NCI-H1105 (cell line): Measurements from ENCODE around the gene KRTAP1-5.
"Not testable (repeated sequence)": the region's sequence is repeated elsewhere in the genome, so short reads cannot be mapped to it uniquely, and the experiment has no call there.

Experiments used
- DNase-seq: peaks from one replicate; lab custom pipeline; 2025; lab: John Stamatoyannopoulos, UW

KRTAP1-5 gene, protein sequence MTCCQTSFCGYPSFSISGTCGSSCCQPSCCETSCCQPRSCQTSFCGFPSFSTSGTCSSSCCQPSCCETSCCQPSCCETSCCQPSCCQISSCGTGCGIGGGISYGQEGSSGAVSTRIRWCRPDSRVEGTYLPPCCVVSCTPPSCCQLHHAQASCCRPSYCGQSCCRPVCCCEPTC

DNA sequence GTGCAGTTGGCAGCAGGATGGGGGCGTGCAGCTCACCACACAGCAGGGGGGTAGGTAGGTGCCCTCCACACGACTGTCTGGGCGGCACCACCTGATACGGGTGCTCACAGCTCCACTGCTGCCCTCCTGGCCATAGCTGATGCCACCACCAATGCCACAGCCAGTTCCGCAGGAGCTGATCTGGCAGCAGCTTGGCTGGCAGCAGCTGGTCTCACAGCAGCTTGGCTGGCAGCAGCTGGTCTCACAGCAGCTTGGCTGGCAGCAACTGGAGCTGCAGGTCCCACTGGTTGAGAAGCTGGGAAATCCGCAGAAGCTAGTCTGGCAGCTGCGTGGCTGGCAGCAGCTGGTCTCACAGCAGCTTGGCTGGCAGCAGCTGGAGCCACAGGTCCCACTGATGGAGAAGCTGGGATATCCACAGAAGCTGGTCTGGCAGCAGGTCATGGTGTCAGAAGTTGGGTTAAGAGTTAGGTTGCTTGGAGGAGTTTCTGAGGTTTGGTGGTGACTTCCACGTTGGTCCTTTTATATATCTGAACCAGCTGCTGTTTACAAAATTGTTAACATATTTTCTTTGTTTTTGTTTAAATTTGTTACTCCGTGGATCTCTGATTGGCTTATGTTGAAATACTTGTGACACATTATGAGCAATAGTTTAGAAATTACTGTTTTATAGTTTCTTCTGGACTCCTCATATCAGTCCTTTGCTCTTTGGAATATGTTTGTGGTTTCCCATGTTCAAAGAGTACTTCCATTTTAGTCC lies at the start of gene KRTAP1-5:
Gene KRTAP1-5, minus strand, starts transcription at position 494 of the 757 bp plus-strand sequence. Its CDS starts 53 bp downstream, at position 441.
- no peak for DNase-seq

DNA sequence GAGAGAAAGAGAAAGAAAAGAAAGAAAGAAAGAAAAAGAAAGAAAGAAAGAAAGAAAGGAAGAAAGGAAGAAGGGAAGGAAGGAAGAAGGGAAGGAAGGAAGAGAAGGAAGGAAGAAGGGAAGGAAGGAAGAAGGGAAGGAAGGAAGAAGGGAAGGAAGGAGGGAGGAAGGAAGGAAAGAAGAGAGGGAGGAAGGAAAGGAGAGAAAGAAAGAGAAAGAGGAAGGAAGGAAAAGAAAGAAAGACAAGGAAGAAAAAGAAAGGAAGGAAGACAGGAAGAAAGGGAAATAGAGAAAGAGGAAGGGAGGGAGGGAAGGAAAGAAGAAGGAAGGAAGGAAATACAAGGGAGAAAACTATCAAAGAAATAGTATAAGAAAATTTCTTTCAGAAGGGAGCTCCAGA lies 49.8 kb upstream of the KRTAP1-5 start:
- DNase-seq: no peak

DNA sequence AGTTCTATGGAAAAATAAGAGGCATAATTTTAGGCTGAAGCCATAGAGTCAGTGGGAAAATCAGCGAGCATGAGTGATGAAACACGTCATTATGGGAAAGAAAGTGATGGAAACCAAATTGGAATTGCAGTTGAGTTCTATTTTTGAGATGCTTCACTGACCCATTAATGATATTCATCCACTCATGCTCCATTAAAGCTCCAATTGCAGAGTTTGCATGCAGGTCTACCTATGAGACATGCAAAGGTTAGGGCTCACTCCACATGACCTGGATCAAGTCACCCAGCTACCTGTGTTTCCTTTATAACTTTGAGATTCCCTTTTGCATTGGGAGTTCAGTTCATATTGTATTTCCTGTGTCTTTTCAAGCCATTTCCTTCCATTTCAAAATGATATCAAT lies 46.7 kb upstream of the KRTAP1-5 start:
- DNase-seq: no peak

DNA sequence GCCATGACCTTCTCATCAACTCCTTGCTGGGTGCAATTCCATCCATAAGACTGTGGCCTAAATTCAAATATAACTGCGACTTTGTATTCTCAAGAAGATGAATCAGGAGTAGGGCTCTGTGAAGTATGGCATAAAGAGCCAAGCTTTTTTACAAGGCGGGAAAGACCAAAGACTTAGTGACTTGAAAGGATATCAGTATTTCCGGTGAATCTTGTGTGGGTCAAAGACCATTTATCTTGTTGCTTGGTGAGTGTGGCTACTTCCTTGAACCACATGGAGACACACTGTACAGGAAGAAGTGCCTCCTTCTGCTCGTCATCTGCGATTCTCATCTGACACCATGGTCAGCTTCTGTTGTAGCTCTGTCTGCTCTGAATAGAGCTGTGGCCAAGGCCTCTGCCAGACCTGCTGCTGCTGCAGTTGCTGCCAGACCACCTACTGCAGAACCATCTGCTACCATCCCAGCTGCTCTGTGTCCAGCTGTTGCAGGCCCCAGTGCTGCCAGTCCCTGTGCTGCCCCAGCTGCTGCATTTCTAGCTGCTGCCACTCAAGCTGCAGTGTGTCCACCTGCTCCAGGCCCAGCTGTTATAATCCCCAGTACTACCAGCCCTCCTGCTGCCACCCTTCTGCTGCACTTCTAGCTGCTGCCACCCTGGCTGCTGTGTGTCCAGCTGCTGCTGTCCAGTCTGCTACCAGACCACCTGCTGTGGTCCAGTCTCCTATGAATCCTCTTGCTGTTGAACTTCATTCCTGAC lies 44.8 kb upstream of the KRTAP1-5 start:
- DNase-seq: no peak

DNA sequence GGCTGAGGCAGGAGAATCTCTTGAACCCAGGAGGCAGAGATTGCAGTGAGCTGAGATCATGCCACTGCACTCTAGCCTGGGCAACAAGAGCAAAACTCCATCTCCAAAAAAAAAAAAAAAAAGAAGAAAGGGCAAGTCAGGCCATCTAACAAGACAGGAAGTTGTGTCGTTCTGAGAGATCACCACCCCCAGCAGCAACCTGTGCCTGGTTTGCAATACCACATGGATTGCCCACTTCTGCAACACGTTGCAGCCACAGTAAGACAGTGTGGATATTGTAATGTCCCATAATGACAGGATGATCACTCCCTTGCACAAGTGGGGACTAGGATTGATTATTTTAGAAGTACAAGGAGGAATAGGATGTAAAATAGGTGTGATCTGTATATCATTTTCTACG lies 42.0 kb upstream of the KRTAP1-5 start:
- no peak for DNase-seq

DNA sequence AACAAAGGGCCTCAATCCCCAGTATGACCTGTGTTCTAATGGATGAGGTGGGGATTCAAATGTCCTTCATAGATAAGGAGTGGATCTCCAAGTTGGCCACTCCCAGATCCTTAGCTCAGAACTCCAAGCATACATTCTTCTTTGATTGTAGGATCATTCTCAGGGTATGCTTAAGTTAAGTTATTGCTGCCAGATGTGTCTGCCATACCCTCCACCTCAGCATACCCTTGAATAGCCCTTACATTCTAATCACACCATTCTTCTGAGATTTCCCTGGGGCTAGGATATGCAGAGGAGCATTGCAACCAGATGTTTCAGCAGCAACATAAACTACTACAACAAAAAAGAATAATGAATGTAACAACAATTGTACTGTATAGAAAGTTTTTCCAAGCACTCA lies 40.3 kb upstream of the KRTAP1-5 start:
- DNase-seq: no peak

DNA sequence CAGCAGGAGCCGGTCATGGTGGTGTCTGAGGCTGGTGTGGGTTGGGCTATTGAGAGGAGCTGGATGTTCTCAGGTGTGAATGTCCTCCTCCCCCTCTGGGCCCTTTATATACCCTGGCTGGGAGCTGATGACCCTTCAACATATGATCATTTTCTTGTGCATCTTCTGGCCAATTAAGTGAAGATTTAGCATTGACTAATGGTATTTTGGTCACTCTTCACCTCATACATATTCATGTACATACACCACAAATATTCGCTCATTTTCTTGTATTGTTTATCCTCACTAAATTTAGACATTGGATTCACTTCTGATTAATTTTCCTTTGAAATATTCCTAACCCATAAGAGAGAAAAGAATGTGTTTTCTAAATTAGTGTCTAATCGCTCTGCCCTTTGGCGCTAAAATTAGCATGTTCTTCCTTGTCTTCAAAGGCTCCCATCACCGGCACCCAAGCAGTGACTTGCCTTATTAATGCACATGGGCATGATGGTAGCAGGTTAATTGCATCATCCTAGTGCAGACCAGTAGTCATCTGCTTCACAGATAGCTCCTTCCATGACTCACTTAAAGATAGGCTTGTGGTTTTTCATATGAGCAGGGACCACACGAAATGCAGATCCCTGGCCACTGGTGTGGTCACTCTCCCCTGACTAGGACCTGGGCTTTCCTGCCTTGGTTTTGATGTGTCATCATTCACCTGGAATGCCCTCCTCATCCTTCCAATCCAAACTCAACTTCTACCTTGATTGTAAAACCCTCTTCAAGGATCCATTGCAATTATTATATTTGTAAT lies 39.0 kb upstream of the KRTAP1-5 start, which contains the start of gene KRTAP2-4:
Gene KRTAP2-4, minus strand, starts transcription at position 51 of the 796 bp plus-strand sequence. Its CDS starts 34 bp downstream, at position 17.
- no peak for DNase-seq

DNA sequence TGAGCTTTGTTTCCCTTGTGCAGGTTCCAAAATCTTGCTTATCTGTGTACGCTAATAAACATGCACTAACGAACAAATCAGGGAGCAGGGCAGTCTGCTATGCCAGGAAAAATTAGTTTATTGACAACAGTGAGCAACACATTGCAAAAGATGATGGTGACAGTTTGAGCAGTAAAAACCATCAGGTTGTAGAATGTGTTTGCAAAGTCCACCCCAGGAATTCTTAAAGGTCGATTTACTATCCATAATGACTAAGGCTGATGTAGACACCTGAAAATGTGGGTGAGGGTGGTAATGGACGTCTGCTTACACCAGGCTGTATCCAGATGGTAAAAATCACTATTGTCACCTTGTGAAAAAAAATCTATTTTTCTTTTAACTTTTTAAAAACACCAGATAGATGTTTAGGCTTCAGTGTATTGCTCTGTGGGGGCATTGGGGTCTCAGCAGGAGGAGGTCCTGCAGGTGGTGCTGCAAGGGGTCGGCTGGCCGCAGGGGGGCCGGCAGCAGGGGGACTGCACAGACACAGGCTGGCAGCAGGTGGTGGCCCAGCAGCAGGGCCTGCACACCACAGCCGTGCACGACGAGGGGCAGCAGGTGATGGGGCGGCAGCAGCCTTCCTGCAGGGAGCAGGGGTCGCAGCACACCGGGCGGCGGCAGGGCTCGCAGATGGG lies 38.1 kb upstream of the KRTAP1-5 start:
- not testable (repeated sequence) for DNase-seq

DNA sequence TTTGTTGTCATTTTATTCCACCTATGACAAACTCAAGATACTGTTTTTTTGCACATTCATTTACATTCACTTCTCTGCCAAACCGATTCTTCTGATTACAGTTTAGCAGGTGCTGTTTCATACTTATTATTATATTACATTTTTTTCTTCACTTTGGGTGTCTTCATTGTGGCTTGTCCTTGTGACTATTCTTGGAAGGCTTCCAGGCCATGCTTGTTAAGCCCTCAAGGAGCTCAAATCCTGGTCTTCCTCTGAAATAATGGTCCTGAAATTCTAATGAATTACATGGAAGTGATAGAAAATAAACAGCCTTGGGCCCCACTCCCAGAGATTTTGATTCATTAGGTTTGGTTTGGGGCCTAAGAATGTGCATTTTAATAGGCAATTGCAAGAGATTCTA lies 37.3 kb upstream of the KRTAP1-5 start:
- DNase-seq: no peak

DNA sequence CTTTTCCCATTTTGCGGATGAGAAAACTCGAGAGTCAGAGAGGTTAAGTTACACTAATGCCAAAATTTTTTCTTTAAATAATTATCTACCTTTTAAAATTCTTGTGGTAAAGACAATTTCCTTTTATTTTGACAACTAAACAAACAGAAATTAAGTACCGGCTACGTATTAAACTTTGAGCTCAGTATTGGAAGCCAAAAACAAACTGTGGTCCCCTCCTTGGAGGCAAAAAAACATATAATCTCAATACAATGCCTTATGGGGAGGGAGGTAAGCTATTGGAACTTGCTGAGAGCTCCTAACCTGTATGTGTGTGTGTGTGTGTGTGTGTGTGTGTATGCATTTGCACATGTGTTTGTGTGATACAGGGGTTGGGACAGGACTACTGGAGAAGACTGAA lies 36.4 kb upstream of the KRTAP1-5 start:
- DNase-seq: no peak

DNA sequence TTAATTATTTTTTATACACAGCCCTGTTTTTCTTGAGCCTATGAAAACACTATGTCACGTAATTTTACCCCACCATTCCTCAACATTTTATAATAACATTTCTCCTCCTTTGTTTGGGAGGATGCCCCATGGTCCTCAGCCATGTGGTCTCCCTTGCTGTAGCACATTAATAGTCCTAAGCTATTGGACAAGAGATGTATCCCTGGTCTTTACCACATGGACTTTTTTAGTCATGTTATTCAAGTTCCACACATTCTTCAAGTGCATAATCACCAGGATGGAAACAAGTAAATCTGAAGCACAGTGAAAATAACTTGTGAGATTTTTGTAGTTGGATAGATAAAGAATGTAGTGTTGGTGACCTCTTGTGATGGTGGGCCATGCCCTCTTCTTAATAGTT lies 35.0 kb upstream of the KRTAP1-5 start:
- no peak for DNase-seq

DNA sequence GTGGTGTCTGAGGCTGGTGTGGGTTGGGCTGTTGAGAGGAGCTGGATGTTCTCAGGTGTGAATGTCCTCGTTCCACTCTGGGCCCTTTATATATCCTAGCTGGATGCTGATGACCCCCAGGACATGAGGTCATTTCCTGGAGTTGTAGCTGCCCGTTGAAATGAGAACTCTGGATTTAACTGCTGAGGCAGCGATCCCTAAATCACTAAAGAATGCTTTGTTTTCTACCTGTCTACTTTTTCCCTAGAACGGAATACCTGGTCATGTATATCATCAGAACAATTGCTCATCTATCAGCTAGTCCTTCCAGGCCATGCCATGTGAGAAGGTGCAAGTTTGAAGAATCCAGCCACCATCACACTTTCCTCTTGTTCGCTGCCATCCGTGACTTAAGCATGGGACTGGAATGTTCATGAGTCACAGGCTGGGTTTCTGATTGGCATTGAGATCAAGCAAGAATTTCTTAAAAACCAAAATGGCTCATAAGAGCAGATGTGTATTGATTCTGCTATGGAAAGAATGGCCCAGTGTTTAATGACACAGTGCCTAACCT lies 33.1 kb upstream of the KRTAP1-5 start, which contains the start of gene KRTAP2-3:
Gene KRTAP2-3, minus strand, starts transcription at position 63 of the 553 bp plus-strand sequence. CDS start 64 bp downstream, outside the sequence.
- DNase-seq: no peak

DNA sequence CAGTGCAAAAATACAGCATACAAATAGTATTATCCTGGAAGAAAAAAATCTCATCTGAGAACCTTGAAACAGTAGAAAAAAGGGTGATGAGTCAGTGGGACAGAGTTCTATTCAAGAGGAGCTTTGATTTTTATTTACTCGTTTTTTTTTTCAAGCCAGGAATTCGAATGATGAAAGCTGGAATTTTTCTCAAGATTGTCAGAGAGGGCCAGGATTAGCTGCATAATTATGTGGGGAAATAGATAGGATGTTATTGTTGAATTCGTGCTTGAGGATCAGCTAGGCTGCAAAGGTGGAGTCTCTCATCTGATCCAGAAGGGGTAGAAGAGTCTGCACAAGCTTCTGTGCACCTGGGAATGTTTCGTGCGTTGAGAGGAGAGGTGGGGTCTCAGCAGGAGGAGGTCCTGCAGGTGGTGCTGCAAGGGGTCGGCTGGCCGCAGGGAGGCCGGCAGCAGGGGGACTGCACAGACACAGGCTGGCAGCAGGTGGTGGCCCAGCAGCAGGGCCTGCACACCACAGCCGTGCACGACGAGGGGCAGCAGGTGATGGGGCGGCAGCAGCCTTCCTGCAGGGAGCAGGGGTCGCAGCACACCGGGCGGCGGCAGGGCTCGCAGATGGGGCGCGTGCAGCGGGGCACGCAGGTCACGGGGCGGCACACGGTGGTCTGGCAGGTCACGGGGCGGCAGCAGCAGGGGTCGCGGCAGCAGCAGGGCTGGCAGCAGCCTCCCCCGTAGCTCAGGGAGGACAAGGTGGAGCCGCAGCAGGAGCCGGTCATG lies 32.5 kb upstream of the KRTAP1-5 start:
- DNase-seq: not testable (repeated sequence)

DNA sequence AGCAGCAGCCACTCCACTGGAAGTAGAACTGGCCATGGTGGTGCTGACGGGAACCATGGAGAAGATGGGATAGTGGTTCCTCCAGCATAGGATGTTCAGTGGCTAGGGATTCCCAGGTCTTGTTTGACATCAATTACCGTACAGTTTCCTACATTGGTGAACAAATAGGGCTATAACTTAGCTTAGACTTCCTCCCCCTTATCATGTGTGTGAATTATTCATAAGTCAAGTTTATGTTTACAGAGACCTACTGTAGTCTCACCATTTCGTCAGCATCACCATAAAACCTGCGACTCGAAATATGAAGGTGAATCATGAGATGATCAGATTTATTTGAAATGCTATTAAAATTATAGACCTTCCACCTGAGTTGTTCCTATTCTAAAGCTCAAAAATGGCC lies 31.7 kb upstream of the KRTAP1-5 start:
- no peak for DNase-seq

DNA sequence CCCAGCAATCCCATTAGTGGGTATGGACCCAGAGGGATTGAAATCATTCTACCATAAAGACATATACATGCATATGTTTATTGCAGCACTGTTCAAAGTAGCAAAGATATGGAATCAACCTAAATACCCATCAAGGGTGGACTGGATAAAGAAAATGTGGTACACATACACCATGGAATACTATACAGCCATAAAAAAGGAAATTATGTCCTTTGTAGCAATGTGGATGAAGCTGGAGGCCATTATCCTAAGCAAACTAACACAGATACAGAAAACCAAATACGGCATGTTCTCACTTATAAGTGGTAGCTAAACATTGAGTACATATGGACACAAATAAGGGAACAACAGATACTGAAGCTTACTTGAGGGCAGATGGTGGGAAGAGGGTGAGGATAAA lies 30.5 kb upstream of the KRTAP1-5 start:
- no peak for DNase-seq

DNA sequence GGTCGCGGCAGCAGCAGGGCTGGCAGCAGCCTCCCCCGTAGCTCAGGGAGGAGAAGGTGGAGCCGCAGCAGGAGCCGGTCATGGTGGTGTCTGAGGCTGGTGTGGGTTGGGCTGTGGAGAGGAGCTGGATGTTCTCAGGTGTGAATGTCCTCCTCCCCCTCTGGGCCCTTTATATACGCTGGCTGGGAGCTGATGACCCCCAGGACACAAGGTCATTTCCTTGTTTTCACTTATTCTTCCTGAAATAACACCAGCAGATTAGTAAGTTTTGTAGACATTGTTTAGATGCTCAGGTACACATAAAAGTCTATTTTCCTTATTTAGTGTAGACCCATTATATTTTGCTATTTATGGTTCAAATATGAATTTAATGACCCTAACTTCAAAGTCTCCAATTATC lies 28.1 kb upstream of the KRTAP1-5 start, which contains the start of gene KRTAP2-2:
Gene KRTAP2-2, minus strand, starts transcription at position 101 of the 400 bp plus-strand sequence. Its CDS starts 19 bp downstream, at position 82.
- not testable (repeated sequence) for DNase-seq

DNA sequence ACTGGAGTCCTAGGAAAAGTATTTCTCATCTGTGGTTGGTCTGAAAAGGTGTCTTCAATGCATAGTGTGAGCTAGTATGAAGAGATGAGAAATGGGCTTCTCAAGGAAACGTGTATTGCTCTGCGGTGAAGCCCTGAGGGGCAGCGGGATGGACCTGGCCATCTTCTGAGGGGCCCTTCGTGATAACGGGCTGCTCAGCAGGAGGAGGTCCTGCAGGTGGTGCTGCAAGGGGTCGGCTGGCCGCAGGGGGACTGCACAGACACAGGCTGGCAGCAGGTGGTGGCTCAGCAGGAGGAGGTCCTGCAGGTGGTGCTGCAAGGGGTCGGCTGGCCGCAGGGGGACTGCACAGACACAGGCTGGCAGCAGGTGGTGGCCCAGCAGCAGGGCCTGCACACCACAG lies 27.5 kb upstream of the KRTAP1-5 start:
- not testable (repeated sequence) for DNase-seq

DNA sequence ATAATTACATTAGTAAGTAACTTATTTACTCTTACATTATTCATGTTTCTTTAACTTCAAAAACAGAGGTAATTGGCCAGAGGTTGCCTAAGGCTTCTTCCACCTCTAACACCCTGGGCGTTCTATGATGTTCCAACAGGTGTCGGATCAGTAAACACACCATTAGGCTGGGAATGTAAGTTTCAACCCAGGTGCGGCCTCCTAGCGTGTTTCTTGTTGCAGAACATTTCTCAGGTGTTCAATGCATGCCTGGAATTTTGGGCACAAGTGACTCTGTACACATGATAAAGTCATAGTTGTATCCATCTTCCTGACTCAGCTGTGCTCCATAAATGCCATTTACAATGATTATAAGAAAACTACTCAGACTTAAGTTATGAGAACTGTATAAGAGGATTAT lies 27.0 kb upstream of the KRTAP1-5 start:
- DNase-seq: no peak

DNA sequence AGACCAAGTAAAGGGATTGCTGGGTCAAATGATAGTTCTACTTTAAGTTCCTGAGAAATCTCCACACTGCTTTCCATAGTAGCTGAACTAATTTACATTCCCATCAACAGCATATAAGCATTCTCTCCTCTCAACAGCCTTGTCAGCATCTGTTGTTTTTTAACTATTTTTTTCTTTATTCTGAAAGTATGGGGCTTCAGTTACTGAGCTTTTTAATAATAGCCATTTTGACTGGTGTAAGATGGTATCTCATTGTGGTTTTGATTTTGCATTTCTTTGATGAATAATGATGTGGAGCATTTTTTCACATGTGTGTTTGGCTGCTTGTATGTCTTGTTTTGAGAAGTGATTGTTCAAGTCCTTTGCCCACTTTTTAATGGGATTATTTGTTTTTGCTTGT lies 25.6 kb upstream of the KRTAP1-5 start:
- DNase-seq: no peak

DNA sequence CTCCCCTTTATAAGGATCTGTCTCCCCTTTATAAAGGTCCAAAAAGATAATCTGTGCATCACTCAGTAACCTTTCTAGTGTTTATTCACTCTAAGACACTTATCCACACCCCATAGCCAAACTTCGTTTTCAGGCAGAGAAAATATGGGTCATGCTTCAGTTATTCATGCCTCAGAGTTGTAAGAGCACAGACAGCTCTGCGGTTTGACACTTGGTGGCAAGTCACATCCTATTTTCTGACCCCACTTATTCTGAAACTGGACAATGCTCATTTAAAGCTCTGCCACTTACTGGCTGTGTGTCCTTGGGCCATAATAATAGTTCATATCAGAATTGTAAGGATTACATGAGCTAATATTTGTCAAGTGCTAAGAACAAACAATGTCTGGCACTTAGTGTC lies 22.1 kb upstream of the KRTAP1-5 start:
- DNase-seq: no peak
